Thymus (tissue), 11 donors: ENCODE data around the gene WDR48. TPM values are rescaled to one million over a fixed set of nuclear protein-coding genes. Genes with fewer than 3 reads are reported as not detected.

Experiments used
- DNase-seq, 9 donors: peaks; one replicate each; pipeline ENCODE4 v3.0.0-alpha.2; 2013; ENCODE audit warnings: low spot score in 9 of 9, low read depth in 6 of 9, missing footprints in 1 of 9
- H3K27ac ChIP-seq, 2 donors: one replicate each; pipeline ENCODE4 v1.5.1; 2013; ENCODE audit warnings: control low read depth in 1 of 2, low read depth in 1 of 2, low read length in 1 of 2, mild to moderate bottlenecking in 1 of 2, moderate library complexity in 1 of 2
- H3K27me3 ChIP-seq, 2 donors: one replicate each; pipeline ENCODE4 v1.5.1; 2013; ENCODE audit warnings: low read length in 1 of 2; ENCODE audit not compliant: control insufficient read depth in 2 of 2, insufficient read depth in 1 of 2
- H3K36me3 ChIP-seq, 2 donors: one replicate each; pipeline ENCODE4 v1.5.1; 2013; ENCODE audit warnings: low read length in 1 of 2, mild to moderate bottlenecking in 1 of 2, moderate library complexity in 1 of 2; ENCODE audit not compliant: control insufficient read depth in 2 of 2, insufficient read depth in 2 of 2
- H3K4me1 ChIP-seq, 2 donors: one replicate each; pipeline ENCODE4 v1.5.1; 2013; ENCODE audit warnings: low read length in 2 of 2; ENCODE audit not compliant: control insufficient read depth in 2 of 2, insufficient read depth in 2 of 2
- H3K4me3 ChIP-seq, 2 donors: one replicate each; pipeline ENCODE4 v1.5.1; 2013; ENCODE audit warnings: low read length in 2 of 2, control low read depth in 1 of 2, mild to moderate bottlenecking in 1 of 2
- H3K9me3 ChIP-seq, 2 donors: one replicate each; pipeline ENCODE4 v1.5.1; 2013; ENCODE audit warnings: low read length in 1 of 2, mild to moderate bottlenecking in 1 of 2; ENCODE audit not compliant: control insufficient read depth in 2 of 2, insufficient read depth in 1 of 2
- WGBS: extraction: QIAGEN DNeasy Blood & Tissue Kit; methylation state at CpG from one replicate; pipeline ENCODE4 v1.1.7; 2013; 5-methylcytosine and 5-hydroxymethylcytosine counted together
- polyA plus RNA-seq: library from polyadenylated mRNA; stranded (reverse); fragments of 200-250 nt; gene quantifications from one replicate; pipeline ENCODE4 v1.2.3, GENCODE V29; 2013
- total RNA-seq: library from RNA; stranded (reverse); fragments of 120-200 nt; gene quantifications from one replicate; pipeline ENCODE4 v1.2.4, GENCODE V29; 2013
- donor health status: healthy.

WDR48 gene
- total and polyA plus RNA-seq, 2 donors = 24.4 to 37.8 TPM

DNA sequence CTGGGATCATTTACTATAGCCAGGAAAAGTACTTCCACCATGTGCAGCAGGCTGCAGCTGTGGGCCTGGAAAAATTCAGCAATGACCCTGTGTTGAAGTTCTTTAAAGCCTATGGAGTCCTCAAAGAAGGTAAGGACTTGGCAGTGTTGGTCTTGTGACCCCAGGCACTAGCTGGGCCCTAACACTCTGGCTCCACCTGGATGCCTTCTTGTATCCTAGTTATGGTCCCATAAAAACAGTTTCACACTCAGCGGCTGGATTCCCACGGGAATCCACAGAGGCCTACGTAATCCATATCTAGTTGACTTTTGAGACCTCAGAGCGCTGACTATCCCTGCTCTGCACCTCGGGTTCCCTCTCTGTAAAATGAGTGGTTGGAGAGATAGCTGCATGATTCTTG, 57.3 kb downstream of the WDR48 start:
- no peak for DNase-seq
- no peaks in the 10 kb centered on the region for H3K9me3 ChIP-seq
- 99% methylated on average over 5 of the region's 5 CpGs for WGBS
- H3K4me3 ChIP-seq = no peak overlapping the region
- H3K27ac ChIP-seq = no peak overlapping the region
- no peaks in the 10 kb centered on the region for H3K27me3 ChIP-seq
- H3K4me1 ChIP-seq = peaks cover 21 to 37% of the 10 kb centered on the region in 2 donors
- H3K36me3 ChIP-seq = no peaks in the 10 kb centered on the region

DNA sequence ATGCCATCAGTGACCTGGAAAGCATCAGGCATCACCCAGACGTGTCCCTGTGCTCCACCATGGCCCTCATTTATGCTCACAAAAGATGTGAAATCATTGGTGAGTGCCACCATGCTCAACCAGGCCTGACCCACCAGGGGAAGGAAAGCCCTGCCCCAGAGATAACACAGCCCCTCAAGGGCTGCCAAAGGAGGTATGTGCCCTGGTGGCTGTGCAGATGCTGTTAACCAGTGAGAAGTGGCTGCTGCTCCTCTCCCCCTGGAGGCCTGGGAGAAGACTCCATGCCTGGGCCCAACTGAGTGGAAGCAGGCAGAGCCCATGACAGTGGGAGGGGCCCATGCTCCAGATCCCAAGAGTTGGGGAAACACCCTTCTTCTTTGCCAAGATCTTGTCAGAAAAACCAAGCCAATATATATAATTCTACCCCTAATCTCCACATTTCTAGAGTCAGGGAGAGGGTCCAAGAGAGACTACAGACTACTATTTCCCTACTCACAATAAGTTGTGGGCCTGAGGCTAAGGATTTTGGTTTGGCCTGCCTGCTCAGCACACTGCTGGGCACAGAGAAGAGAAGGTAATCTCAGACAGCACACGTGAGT, 58.3 kb downstream of the WDR48 start:
- WGBS = 81% methylated on average over 2 of the region's 2 CpGs
- H3K4me3 ChIP-seq = no peak overlapping the region
- H3K4me1 ChIP-seq = peaks cover 21 to 34% of the 10 kb centered on the region in 2 donors
- no peaks in the 10 kb centered on the region for H3K27me3 ChIP-seq
- H3K36me3 ChIP-seq = no peaks in the 10 kb centered on the region
- no peak for DNase-seq
- no peak overlapping the region for H3K27ac ChIP-seq
- no peaks in the 10 kb centered on the region for H3K9me3 ChIP-seq

DNA sequence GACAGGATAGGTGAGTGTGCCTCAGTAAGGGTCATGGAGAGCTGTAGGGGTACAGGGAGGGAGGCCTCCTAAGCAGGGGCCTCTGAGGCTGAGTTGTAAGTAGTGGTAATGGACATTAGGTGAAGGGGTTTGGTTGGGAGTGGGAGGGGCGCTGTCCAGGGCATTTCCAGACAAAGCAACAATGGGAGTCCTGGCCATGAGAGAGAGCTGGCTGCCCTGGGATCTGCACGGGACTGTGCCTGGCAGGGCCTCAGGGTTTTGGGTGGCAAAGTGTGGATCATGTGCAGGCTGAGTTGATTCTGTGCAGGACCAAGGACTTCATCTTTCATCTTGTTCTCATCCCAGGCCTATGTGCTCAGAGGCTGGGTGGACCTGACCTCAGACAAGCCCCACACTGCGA, 60.3 kb downstream of the WDR48 start:
- no peaks in the 10 kb centered on the region for H3K9me3 ChIP-seq
- H3K36me3 ChIP-seq = no peaks in the 10 kb centered on the region
- peaks cover 9 to 15% of the 10 kb centered on the region in 2 donors for H3K4me1 ChIP-seq
- H3K27ac ChIP-seq = no peak overlapping the region
- H3K27me3 ChIP-seq = no peaks in the 10 kb centered on the region
- 97% methylated on average over 3 of the region's 3 CpGs for WGBS
- H3K4me3 ChIP-seq = no peak overlapping the region
- no peak for DNase-seq

DNA sequence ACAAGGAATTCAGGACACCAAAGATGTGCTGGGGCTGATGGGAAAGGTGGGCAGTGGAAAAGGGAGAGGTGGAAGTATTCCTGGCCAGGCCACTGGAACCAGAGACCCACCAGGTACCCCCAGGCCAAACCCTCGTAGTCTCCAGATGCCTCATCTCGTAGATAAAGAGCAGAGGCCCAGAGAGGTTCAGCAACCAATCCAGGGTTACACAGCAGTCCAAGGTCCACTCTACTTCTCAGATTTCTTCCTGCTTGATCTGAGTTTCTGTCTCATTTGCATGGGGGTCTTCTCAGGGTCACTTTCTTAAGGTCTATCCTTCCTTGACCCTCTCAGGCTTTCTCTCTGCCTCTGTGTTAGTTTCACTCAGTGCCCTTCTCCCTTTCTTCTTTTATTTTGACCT, 60.7 kb downstream of the WDR48 start:
- DNase-seq = no peak
- no peaks in the 10 kb centered on the region for H3K9me3 ChIP-seq
- WGBS = 93% methylated on average over 2 of the region's 2 CpGs

DNA sequence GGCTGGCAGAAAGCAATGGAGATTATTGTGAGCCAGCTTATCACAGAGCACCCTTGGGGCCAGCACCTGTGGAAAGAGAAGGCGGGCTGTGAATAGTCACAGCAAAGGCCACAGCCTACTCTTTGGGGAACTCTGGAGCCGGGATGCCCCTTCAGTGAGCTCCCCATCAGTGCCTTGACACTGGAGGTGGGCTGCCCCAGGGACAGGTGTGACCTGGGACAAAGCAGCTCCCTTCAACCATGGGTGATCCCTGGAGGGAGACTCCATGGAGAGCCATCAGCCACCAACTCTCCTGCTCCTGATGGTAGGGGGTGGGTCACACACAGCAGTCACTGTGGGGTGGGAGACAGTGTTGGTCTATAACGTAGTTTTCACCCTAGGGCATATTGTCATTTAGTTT, 61.5 kb downstream of the WDR48 start:
- Histone ChIP-seq H3K9me3 (no peaks in the 10 kb centered on the region), H3K4me3 (no peak overlapping the region), H3K27me3 (no peaks in the 10 kb centered on the region), H3K4me1 (peaks cover 5 to 8% of the 10 kb centered on the region in 2 donors), H3K36me3 (no peaks in the 10 kb centered on the region), H3K27ac (no peak overlapping the region)
- no peak for DNase-seq
- 99% methylated on average over 3 of the region's 3 CpGs for WGBS

More for the DNA sequence above, 60.7 kb downstream of the WDR48 start:
- Histone ChIP-seq H3K4me3 (no peak overlapping the region), H3K27ac (no peak overlapping the region), H3K4me1 (peaks cover 9 to 14% of the 10 kb centered on the region in 2 donors), H3K27me3 (no peaks in the 10 kb centered on the region), H3K36me3 (no peaks in the 10 kb centered on the region)

DNA sequence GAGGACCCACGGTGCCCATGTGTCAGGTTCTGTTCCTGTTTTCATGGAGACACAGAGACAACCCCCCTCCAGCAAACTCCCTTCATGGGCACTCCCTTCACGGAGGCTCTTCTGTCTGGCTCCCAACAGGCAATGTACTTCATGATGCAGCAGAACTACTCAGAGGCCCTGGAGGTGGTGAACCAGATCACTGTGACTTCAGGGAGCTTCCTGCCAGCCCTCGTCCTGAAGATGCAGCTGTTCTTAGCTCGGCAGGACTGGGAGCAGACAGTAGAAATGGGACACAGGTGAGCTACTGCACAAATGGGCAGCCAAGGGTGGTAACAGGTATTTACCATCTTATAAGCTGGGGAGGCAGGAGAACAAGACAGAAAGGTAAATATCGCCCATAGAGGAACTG, 62.6 kb downstream of the WDR48 start:
- H3K36me3 ChIP-seq = no peaks in the 10 kb centered on the region
- 84% methylated on average over 5 of the region's 5 CpGs for WGBS
- H3K4me1 ChIP-seq = peaks cover 0 to 3% of the 10 kb centered on the region in 2 donors
- H3K27me3 ChIP-seq = no peaks in the 10 kb centered on the region
- H3K9me3 ChIP-seq = no peaks in the 10 kb centered on the region
- no peak overlapping the region for H3K4me3 ChIP-seq
- DNase-seq = no peak
- no peak overlapping the region for H3K27ac ChIP-seq

DNA sequence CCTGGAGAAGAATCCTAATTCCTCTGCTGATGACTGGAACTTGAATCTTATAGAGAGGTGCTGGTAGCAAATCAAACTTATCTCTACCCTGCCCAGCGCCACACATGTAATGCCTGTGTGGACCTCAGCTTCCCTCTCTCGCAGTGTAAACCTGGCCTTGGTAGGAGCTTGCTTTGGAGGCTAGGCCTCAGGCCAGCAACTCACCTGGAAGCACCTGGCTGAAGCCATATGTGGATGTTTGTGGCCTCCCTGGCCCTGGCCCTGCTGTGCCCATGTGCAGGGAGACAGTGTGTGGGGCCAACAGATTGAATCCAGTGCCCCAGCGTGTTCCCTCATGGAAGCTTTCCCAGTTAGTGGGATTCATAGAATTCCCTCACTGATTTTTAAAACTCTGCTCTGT, 64.1 kb downstream of the WDR48 start:
- Histone ChIP-seq H3K9me3 (no peaks in the 10 kb centered on the region), H3K4me1 (peaks cover 0 to 3% of the 10 kb centered on the region in 2 donors), H3K27ac (no peak overlapping the region), H3K4me3 (no peak overlapping the region), H3K36me3 (no peaks in the 10 kb centered on the region), H3K27me3 (no peaks in the 10 kb centered on the region)
- no peak for DNase-seq
- 97% methylated on average over 3 of the region's 3 CpGs for WGBS

DNA sequence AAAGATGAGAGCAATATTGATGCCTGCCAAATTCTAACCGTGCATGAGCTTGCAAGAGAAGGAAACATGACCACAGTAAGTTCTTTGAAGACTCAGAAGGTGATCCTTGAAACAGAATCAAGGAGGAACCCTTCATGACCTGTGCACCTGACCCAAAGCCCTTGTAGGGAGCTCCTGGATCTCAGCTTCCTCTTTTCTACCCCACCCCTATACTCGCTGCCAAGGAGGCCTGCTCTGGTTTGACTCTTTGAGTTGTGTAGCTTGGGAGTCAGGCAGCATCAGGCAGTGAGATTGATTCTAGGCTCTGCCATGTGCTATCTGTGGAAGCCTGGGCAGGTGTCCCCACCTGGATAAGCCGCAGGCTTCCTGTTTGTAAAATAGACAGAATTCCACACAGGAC, 66.3 kb downstream of the WDR48 start:
- no peaks in the 10 kb centered on the region for H3K36me3 ChIP-seq
- DNase-seq = no peak
- no peaks in the 10 kb centered on the region for H3K27me3 ChIP-seq
- H3K4me1 ChIP-seq = peaks cover 0 to 3% of the 10 kb centered on the region in 2 donors
- H3K9me3 ChIP-seq = no peaks in the 10 kb centered on the region
- no peak overlapping the region for H3K27ac ChIP-seq
- no peak overlapping the region for H3K4me3 ChIP-seq
- WGBS = 59% methylated on average over 3 of the region's 3 CpGs

DNA sequence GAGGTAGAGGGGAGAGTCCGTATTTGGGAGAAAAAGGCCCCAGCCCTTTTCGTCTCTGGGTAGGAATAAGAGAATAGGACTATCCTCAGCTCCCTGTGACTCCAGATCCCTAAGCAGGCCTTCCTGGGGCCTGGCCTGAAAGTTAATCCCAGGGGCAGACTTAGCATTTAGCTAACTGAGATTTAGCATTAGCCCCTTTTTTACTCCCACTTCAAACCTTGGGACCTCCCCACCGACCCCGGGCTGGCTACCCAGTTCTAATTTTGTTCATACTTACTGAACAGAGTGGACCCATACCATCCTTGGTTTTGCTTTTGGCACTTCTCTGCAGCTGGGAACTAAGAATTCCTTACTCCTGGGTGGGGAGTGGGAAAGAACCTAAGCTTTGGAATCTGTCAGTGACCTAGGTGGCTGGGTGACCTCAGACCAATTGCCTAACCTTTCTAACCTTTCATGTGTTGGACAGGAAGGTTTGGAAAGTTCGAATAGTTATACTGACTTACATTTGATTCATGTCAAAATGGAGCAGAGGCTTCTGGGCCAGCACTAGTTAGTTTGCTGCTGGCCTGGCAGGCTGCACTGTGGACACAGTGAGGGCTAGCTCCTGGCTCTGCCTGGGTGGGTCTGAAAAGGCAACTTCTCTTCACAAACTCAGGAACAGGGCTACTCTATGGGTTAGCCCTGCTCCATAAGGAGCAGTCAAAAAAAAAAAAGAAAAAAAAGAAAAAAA, 67.3 kb downstream of the WDR48 start:
- Histone ChIP-seq H3K4me1 (peaks cover 0 to 3% of the 10 kb centered on the region in 2 donors), H3K9me3 (no peaks in the 10 kb centered on the region), H3K36me3 (no peaks in the 10 kb centered on the region), H3K27me3 (no peaks in the 10 kb centered on the region), H3K4me3 (no peak overlapping the region), H3K27ac (no peak overlapping the region)
- DNase-seq = no peak
- WGBS = 88% methylated on average over 5 of the region's 5 CpGs
